Osteocyte (in vitro differentiated cells): ENCODE results near the gene NUDT6. TPM values are rescaled to one million over a fixed set of nuclear protein-coding genes. Genes with fewer than 3 reads are reported as not detected.

Source experiments
- DNase-seq: peaks from one replicate; pipeline ENCODE4 v3.0.0; 2021; ENCODE audit warnings: mixed read lengths; ENCODE audit not compliant: unreplicated experiment; ENCODE audit errors: extremely low spot score
- H3K27ac Mint-ChIP-seq: one replicate; pipeline ENCODE4 v1.8.0; 2021; ENCODE audit warnings: mild to moderate bottlenecking, mixed read lengths; ENCODE audit not compliant: unreplicated experiment
- H3K27me3 Mint-ChIP-seq: one replicate; pipeline ENCODE4 v1.8.0; 2021; ENCODE audit warnings: mixed read lengths; ENCODE audit not compliant: unreplicated experiment
- H3K36me3 Mint-ChIP-seq: one replicate; pipeline ENCODE4 v1.8.0; 2021; ENCODE audit warnings: mixed read lengths; ENCODE audit not compliant: unreplicated experiment
- H3K4me1 Mint-ChIP-seq: one replicate; pipeline ENCODE4 v1.8.0; 2021; ENCODE audit warnings: mixed read lengths; ENCODE audit not compliant: unreplicated experiment
- H3K4me3 Mint-ChIP-seq: one replicate; pipeline ENCODE4 v1.8.0; 2021; ENCODE audit warnings: mild to moderate bottlenecking, moderate library complexity, mixed read lengths; ENCODE audit not compliant: unreplicated experiment
- H3K9me3 Mint-ChIP-seq: one replicate; pipeline ENCODE4 v1.8.0; 2021; ENCODE audit warnings: mixed read lengths; ENCODE audit not compliant: unreplicated experiment
- CTCF ChIP-seq: fragments of 200-600 bp; sonication (generic); IDR thresholded peaks from 2 replicates; pipeline ENCODE4 v1.5.0; 2021; ENCODE audit warnings: antibody characterized with exemption, mild to moderate bottlenecking, moderate library complexity
- total RNA-seq: library from RNA; stranded (reverse); gene quantifications from 2 replicates; pipeline ENCODE4 v1.2.1, GENCODE V29; 2021

Gene NUDT6
- total RNA-seq, 1 donor from 2014 or later, result 4.8 TPM

GRCh38 chr4:122930862-122931261, 8.5 kb upstream of the NUDT6 start:
- no peak overlapping the region for H3K27ac Mint-ChIP-seq
- TF ChIP-seq CTCF, result peak; percentile 57
- DNase-seq, result no peak
- no peaks in the 10 kb centered on the region for H3K4me1 Mint-ChIP-seq
- H3K36me3 Mint-ChIP-seq, result peaks cover 10% of the 10 kb centered on the region
- H3K4me3 Mint-ChIP-seq, result no peak overlapping the region
- no peaks in the 10 kb centered on the region for H3K9me3 Mint-ChIP-seq
- H3K27me3 Mint-ChIP-seq, result no peaks in the 10 kb centered on the region

GRCh38 chr4:122928930-122929329, 6.5 kb upstream of the NUDT6 start:
- no peak for DNase-seq
- Mint-ChIP-seq H3K27ac (no peak overlapping the region), H3K36me3 (peaks cover 5% of the 10 kb centered on the region), H3K4me3 (no peak overlapping the region), H3K27me3 (no peaks in the 10 kb centered on the region), H3K4me1 (no peaks in the 10 kb centered on the region), H3K9me3 (no peaks in the 10 kb centered on the region)
- TF ChIP-seq CTCF, result no peak

GRCh38 chr4:122922877-122923511, 597 bp upstream of the NUDT6 start:
- Mint-ChIP-seq H3K36me3 (no peaks in the 10 kb centered on the region), H3K27me3 (no peaks in the 10 kb centered on the region), H3K4me1 (peaks cover 10% of the 10 kb centered on the region), H3K4me3 (no peak overlapping the region), H3K9me3 (no peaks in the 10 kb centered on the region), H3K27ac (peak overlapping the region; percentile 93)
- DNase-seq, result peak; percentile 91
- TF ChIP-seq CTCF, result no peak

GRCh38 chr4:122921300-122921699, 1.1 kb downstream of the NUDT6 start:
- H3K27me3 Mint-ChIP-seq, result no peaks in the 10 kb centered on the region
- H3K36me3 Mint-ChIP-seq, result no peaks in the 10 kb centered on the region
- H3K4me3 Mint-ChIP-seq, result no peak overlapping the region
- no peaks in the 10 kb centered on the region for H3K9me3 Mint-ChIP-seq
- H3K27ac Mint-ChIP-seq, result peak overlapping the region; percentile 93
- TF ChIP-seq CTCF, result no peak
- DNase-seq, result no peak
- peaks cover 14% of the 10 kb centered on the region for H3K4me1 Mint-ChIP-seq

- no peak for DNase-seq
- Mint-ChIP-seq H3K27me3 (no peaks in the 10 kb centered on the region), H3K27ac (no peak overlapping the region), H3K4me1 (peaks cover 14% of the 10 kb centered on the region), H3K36me3 (no peaks in the 10 kb centered on the region), H3K4me3 (peak overlapping the region; percentile 12), H3K9me3 (no peaks in the 10 kb centered on the region)
- TF ChIP-seq CTCF, result no peak
Observed at GRCh38 chr4:122920473-122920872, 1.9 kb downstream of the NUDT6 start.
